HCT116 (cell line): ENCODE measurements around the gene LRP1.

ENCODE experiments used
- CTCF ChIP-seq, 3 experiments: fragments of 200-600 bp in 1 of 3; sonication (generic) in 1 of 3; IDR thresholded peaks in 2 of 3; conservative IDR thresholded peaks in 1 of 3; 2 replicates each; pipeline ENCODE4 v1.5.1; 2012 to 2017; ENCODE audit warnings: low read depth in 2 of 3, low read length in 2 of 3, antibody characterized with exemption in 1 of 3, borderline replicate concordance in 1 of 3, control low read depth in 1 of 3, mild to moderate bottlenecking in 1 of 3, mixed read lengths in 1 of 3, mixed run types in 1 of 3, moderate library complexity in 1 of 3; ENCODE audit not compliant: insufficient read depth in 1 of 3
- EZH2 ChIP-seq: fragments of 200-600 bp; sonication (generic); IDR thresholded peaks from 2 replicates; pipeline ENCODE4 v1.6.1; 2017; ENCODE audit warnings: antibody characterized with exemption, mixed run types
- POLR2A ChIP-seq: IDR thresholded peaks from 2 replicates; pipeline ENCODE4 v1.7.0; 2011; ENCODE audit warnings: borderline replicate concordance; ENCODE audit not compliant: insufficient read depth, insufficient read length; ENCODE audit errors: extremely low read depth
- POLR2AphosphoS5 ChIP-seq: IDR thresholded peaks from 2 replicates; pipeline ENCODE4 v1.6.1; 2011; ENCODE audit warnings: mild to moderate bottlenecking, low read depth, low read length, moderate library complexity
- SIN3A ChIP-seq: IDR thresholded peaks from 2 replicates; pipeline ENCODE4 v1.6.1; 2012; ENCODE audit warnings: low read depth

GRCh38 chr12:57199191-57199590 is 70.9 kb downstream of the LRP1 start:
- no peak for TF ChIP-seq EZH2
- no peak for TF ChIP-seq CTCF (IDR thresholded peaks at IDR 0.05 in 2 of 3, conservative IDR thresholded peaks at IDR 0.05 in 1 of 3; ENCODE audit: borderline replicate concordance in 1 of 3, insufficient read depth in 1 of 3, low read depth in 2 of 3, low read length in 2 of 3)
- TF ChIP-seq POLR2A = no peak
- TF ChIP-seq SIN3A = no peak
- no peak for TF ChIP-seq POLR2AphosphoS5
